GM19438 (cell line): ENCODE measurements around the gene FAM32A.
"Not testable (repeated sequence)": the region's sequence is repeated elsewhere in the genome, so short reads cannot be mapped to it uniquely, and the experiment has no call there.

ENCODE experiments used
- ATAC-seq: cut with Tn5 transposase; IDR thresholded peaks from one replicate; pipeline ENCODE4 v1.9.1; 2021; ENCODE audit warnings: low read depth; ENCODE audit not compliant: unreplicated experiment

Gene FAM32A

GRCh38 chr19:16161840-16162239 is 23.4 kb upstream of the FAM32A start:
- ATAC-seq, result no peak

GRCh38 chr19:16164222-16164890 is 20.9 kb upstream of the FAM32A start:
- no peak for ATAC-seq

- no peak for ATAC-seq
Measured at GRCh38 chr19:16166417-16166816, 18.8 kb upstream of the FAM32A start.

GRCh38 chr19:16167055-16167454 is 18.2 kb upstream of the FAM32A start:
- no peak for ATAC-seq

GRCh38 chr19:16168465-16169081 is 16.6 kb upstream of the FAM32A start:
- no peak for ATAC-seq

GRCh38 chr19:16170134-16170533 is 15.1 kb upstream of the FAM32A start:
- ATAC-seq, result no peak

GRCh38 chr19:16175954-16176353 is 9.3 kb upstream of the FAM32A start:
- no peak for ATAC-seq

- not testable (repeated sequence) for ATAC-seq
Measured at GRCh38 chr19:16178866-16179265, 6.3 kb upstream of the FAM32A start.

GRCh38 chr19:16180611-16181010 is 4.6 kb upstream of the FAM32A start:
- ATAC-seq, result no peak

GRCh38 chr19:16184665-16185122 is 516 bp upstream of the FAM32A start:
- no peak for ATAC-seq

- peak; percentile 29 for ATAC-seq
Measured at GRCh38 chr19:16185768-16186123, 536 bp downstream of the FAM32A start.

- ATAC-seq, result no peak
Measured at GRCh38 chr19:16188521-16188920, 3.3 kb downstream of the FAM32A start.

GRCh38 chr19:16190198-16190597 is 5.0 kb downstream of the FAM32A start:
- no peak for ATAC-seq

GRCh38 chr19:16190736-16191135 is 5.5 kb downstream of the FAM32A start:
- no peak for ATAC-seq

GRCh38 chr19:16191216-16191908 is 6.2 kb downstream of the FAM32A start:
- no peak for ATAC-seq

- ATAC-seq, result no peak
Measured at GRCh38 chr19:16193466-16193865, 8.3 kb downstream of the FAM32A start.

- ATAC-seq, result no peak
Measured at GRCh38 chr19:16197188-16197621, 12.0 kb downstream of the FAM32A start.

- peak; percentile 80 for ATAC-seq
Measured at GRCh38 chr19:16197622-16198369, 12.6 kb downstream of the FAM32A start, which contains the start of gene AP1M1. AP1M1 (plus strand) TSS chr19:16197911; CDS start chr19:16198027, 116 bp downstream.

- ATAC-seq, result no peak
Measured at GRCh38 chr19:16198370-16198651, 13.1 kb downstream of the FAM32A start.

GRCh38 chr19:16199275-16199932 is 14.2 kb downstream of the FAM32A start:
- ATAC-seq, result no peak
